Sigmoid colon (tissue), 7 donors: Measurements from ENCODE around the gene GLI3. TPM values are rescaled to one million over a fixed set of nuclear protein-coding genes. Genes with fewer than 3 reads are reported as not detected.

Experiments
- DNase-seq: peaks from one replicate; pipeline ENCODE4 v3.0.0-alpha.2; 2019
- H3K27ac ChIP-seq, 4 donors: fragments of 200-600 bp; sonication (generic); one replicate each; pipeline ENCODE4 v1.5.1; 2016 to 2019; ENCODE audit warnings: mild to moderate bottlenecking in 1 of 4
- H3K27me3 ChIP-seq, 3 donors: fragments of 200-600 bp; sonication (generic); one replicate each; pipeline ENCODE4 v1.5.1; 2019; ENCODE audit warnings: mild to moderate bottlenecking in 1 of 3
- H3K36me3 ChIP-seq, 4 donors: fragments of 200-600 bp; sonication (generic); one replicate each; pipeline ENCODE4 v1.5.1; 2016 to 2019
- H3K4me1 ChIP-seq, 4 donors: fragments of 200-600 bp; sonication (generic); one replicate each; pipeline ENCODE4 v1.5.1; 2017 to 2019
- H3K4me3 ChIP-seq, 4 donors: fragments of 200-600 bp; sonication (generic); one replicate each; pipeline ENCODE4 v1.5.1; 2017 to 2019; ENCODE audit warnings: mild to moderate bottlenecking in 2 of 4, moderate library complexity in 1 of 4
- H3K9me3 ChIP-seq, 4 donors: fragments of 200-600 bp in 3 of 4; sonication (generic) in 3 of 4; one replicate each; pipeline versions ENCODE4 v1.5.1 to v1.6.1; 2013 to 2019
- CTCF ChIP-seq, 4 experiments: fragments of 450-650 bp in 3 of 4; fragments of 200-600 bp in 1 of 4; IDR thresholded peaks; one replicate each; pipeline ENCODE4 v1.5.1; 2016 to 2019; ENCODE audit warnings: antibody characterized with exemption in 4 of 4, mild to moderate bottlenecking in 3 of 4, moderate library complexity in 2 of 4
- EP300 ChIP-seq, 4 donors: sonication (generic); formaldehyde crosslinking; IDR thresholded peaks; one replicate each; pipeline ENCODE4 v1.6.1; 2017; ENCODE audit warnings: antibody characterized with exemption in 4 of 4
- POLR2A ChIP-seq, 2 donors: fragments of 450-650 bp; IDR thresholded peaks; one replicate each; pipeline ENCODE4 v1.6.1; 2016; ENCODE audit warnings: antibody characterized with exemption in 2 of 2, mild to moderate bottlenecking in 2 of 2, moderate library complexity in 2 of 2
- POLR2AphosphoS5 ChIP-seq, 4 donors: sonication (generic); formaldehyde crosslinking; IDR thresholded peaks; one replicate each; pipeline ENCODE4 v1.6.1; 2017; ENCODE audit warnings: antibody characterized with exemption in 4 of 4
- WGBS, 2 donors: extraction: QIAGEN DNeasy Blood & Tissue Kit; methylation state at CpG; one replicate each; pipeline ENCODE4 v1.1.7; 2013; 5-methylcytosine and 5-hydroxymethylcytosine counted together
- intact Hi-C: fragments of 100-400 bp; cut with DNase I; formaldehyde crosslinking; loops from one replicate; pipeline ENCODE4 v1.15.1; 2023
- polyA plus RNA-seq, 3 donors: library from polyadenylated mRNA; stranded (reverse); fragments of 200-250 nt; gene quantifications; one replicate each; pipeline ENCODE4 v1.2.3, GENCODE V29; 2013
- total RNA-seq, 4 donors: library from RNA; depleted of rRNA; stranded (reverse); fragments of >200 nt; gene quantifications; one replicate each; pipeline ENCODE4 v1.1.0, GENCODE V29; 2016
- donor health status: healthy with polysubstance abuse.
- donor health status: Bipolar disorder and iron deficiency.
- donor health status: healthy.

GLI3 gene
- total and polyA plus RNA-seq, 7 donors = 0.23 to 31.6 (median 17.2) TPM

GRCh38 chr7:42039921-42040320 lies 197.1 kb downstream of the GLI3 start:
- intact Hi-C loops = no loop called here
- Histone ChIP-seq H3K4me3 (no peak overlapping the region), H3K4me1 (no peaks in the 10 kb centered on the region), H3K27ac (no peak overlapping the region), H3K36me3 (peaks cover 6 to 63% (median 31%) of the 10 kb centered on the region in 4 donors), H3K9me3 (no peaks in the 10 kb centered on the region), H3K27me3 (no peaks in the 10 kb centered on the region)
- DNase-seq = no peak
- TF ChIP-seq POLR2A (IDR thresholded peaks at IDR 0.05) = no peak
- TF ChIP-seq CTCF (IDR thresholded peaks at IDR 0.05) = no peak
- no peak for TF ChIP-seq EP300 (IDR thresholded peaks at IDR 0.05)
- no peak for TF ChIP-seq POLR2AphosphoS5 (IDR thresholded peaks at IDR 0.05)
- WGBS, 2 donors = 39 to 75% methylated on average over 8 of the region's 8 CpGs

- peaks cover 6 to 64% (median 27%) of the 10 kb centered on the region in 4 donors for H3K36me3 ChIP-seq
- DNase-seq = no peak
- H3K27ac ChIP-seq = no peak overlapping the region
- H3K9me3 ChIP-seq = no peaks in the 10 kb centered on the region
- WGBS, 2 donors = 72 to 76% methylated on average over 3 of the region's 3 CpGs
- intact Hi-C loops = no loop called here
- H3K27me3 ChIP-seq = no peaks in the 10 kb centered on the region
- H3K4me1 ChIP-seq = no peaks in the 10 kb centered on the region
- TF ChIP-seq POLR2AphosphoS5 (IDR thresholded peaks at IDR 0.05) = peak in 1 of 4 donors; percentile 16
- no peak for TF ChIP-seq EP300 (IDR thresholded peaks at IDR 0.05)
- no peak for TF ChIP-seq CTCF (IDR thresholded peaks at IDR 0.05)
- no peak for TF ChIP-seq POLR2A (IDR thresholded peaks at IDR 0.05)
- H3K4me3 ChIP-seq = no peak overlapping the region
These were observed 201.8 kb downstream of the GLI3 start for GRCh38 chr7:42035210-42035609.

GRCh38 chr7:42033480-42033879 lies 203.5 kb downstream of the GLI3 start:
- intact Hi-C loops = no loop called here
- no peak overlapping the region for H3K27ac ChIP-seq

GRCh38 chr7:42029405-42029804 lies 207.6 kb downstream of the GLI3 start:
- H3K4me3 ChIP-seq = no peak overlapping the region
- no peak for TF ChIP-seq POLR2AphosphoS5 (IDR thresholded peaks at IDR 0.05)
- no peak for TF ChIP-seq CTCF (IDR thresholded peaks at IDR 0.05)
- TF ChIP-seq POLR2A (IDR thresholded peaks at IDR 0.05) = no peak
- TF ChIP-seq EP300 (IDR thresholded peaks at IDR 0.05) = no peak
- 68 to 76% methylated on average over 6 of the region's 6 CpGs for WGBS, 2 donors
- no peak overlapping the region for H3K27ac ChIP-seq
- H3K4me1 ChIP-seq = peaks cover 0 to 4% (median 0%) of the 10 kb centered on the region in 4 donors
- H3K9me3 ChIP-seq = no peaks in the 10 kb centered on the region
- no peaks in the 10 kb centered on the region for H3K27me3 ChIP-seq
- intact Hi-C loops = no loop called here
- DNase-seq = no peak
- H3K36me3 ChIP-seq = peaks cover 4 to 53% (median 15%) of the 10 kb centered on the region in 4 donors

More at GRCh38 chr7:42033480-42033879, 203.5 kb downstream of the GLI3 start:
- no peaks in the 10 kb centered on the region for H3K4me1 ChIP-seq
- no peaks in the 10 kb centered on the region for H3K27me3 ChIP-seq
- no peak for DNase-seq
- H3K4me3 ChIP-seq = no peak overlapping the region
- H3K9me3 ChIP-seq = no peaks in the 10 kb centered on the region
- peaks cover 6 to 65% (median 18%) of the 10 kb centered on the region in 4 donors for H3K36me3 ChIP-seq
- TF ChIP-seq POLR2A (IDR thresholded peaks at IDR 0.05) = no peak
- no peak for TF ChIP-seq CTCF (IDR thresholded peaks at IDR 0.05)
- no peak for TF ChIP-seq EP300 (IDR thresholded peaks at IDR 0.05)
- TF ChIP-seq POLR2AphosphoS5 (IDR thresholded peaks at IDR 0.05) = no peak

- peaks cover 4 to 48% (median 16%) of the 10 kb centered on the region in 4 donors for H3K36me3 ChIP-seq
These were observed 209.5 kb downstream of the GLI3 start for GRCh38 chr7:42027521-42027920.

More at GRCh38 chr7:42027521-42027920, 209.5 kb downstream of the GLI3 start:
- no peak overlapping the region for H3K27ac ChIP-seq
- no peaks in the 10 kb centered on the region for H3K9me3 ChIP-seq
- 72 to 81% methylated on average over 3 of the region's 3 CpGs for WGBS, 2 donors
- no peak overlapping the region for H3K4me3 ChIP-seq
- DNase-seq = no peak
- TF ChIP-seq CTCF (IDR thresholded peaks at IDR 0.05) = no peak
- no peak for TF ChIP-seq EP300 (IDR thresholded peaks at IDR 0.05)
- no peak for TF ChIP-seq POLR2A (IDR thresholded peaks at IDR 0.05)
- TF ChIP-seq POLR2AphosphoS5 (IDR thresholded peaks at IDR 0.05) = no peak
- intact Hi-C loops = no loop called here
- H3K4me1 ChIP-seq = peaks cover 0 to 20% (median 10%) of the 10 kb centered on the region in 4 donors
- H3K27me3 ChIP-seq = no peaks in the 10 kb centered on the region
